PC-3 (cell line): Measurements from ENCODE around the gene EVPL. TPM values are rescaled to one million over a fixed set of nuclear protein-coding genes. Genes with fewer than 3 reads are reported as not detected.

Experiments used
- ATAC-seq: fragments of 200-7000 bp; cut with Tn5 transposase; 2 replicates; pipeline ENCODE4 v1.9.1; 2020; ENCODE audit warnings: mild to moderate bottlenecking, moderate library complexity
- BruUV-seq: library from RNA; stranded (reverse); fragments of 400-500 nt; replicated peaks from 2 replicates; lab custom pipeline; 2021; lab: Mats Ljungman, UMichigan
- CTCF ChIA-PET: fragments of 300-600 bp; sonication (Branson Sonifier 250); formaldehyde crosslinking; loops from one replicate; lab custom pipeline; 2022; ENCODE audit warnings: antibody characterized with exemption; lab: Charles Lee
- POLR2A ChIA-PET: fragments of 300-600 bp; sonication (Branson Sonifier 250); formaldehyde crosslinking; loops from one replicate; lab custom pipeline; 2022; ENCODE audit warnings: antibody characterized with exemption; ENCODE audit not compliant: unreplicated experiment; lab: Charles Lee
- DNase-seq: peaks from one replicate; pipeline ENCODE4 v3.0.0-alpha.2; 2015
- H2AFZ ChIP-seq: fragments of 300-600 bp; sonication (generic); 2 replicates; pipeline ENCODE4 v1.6.0; 2016; ENCODE audit warnings: antibody characterized with exemption, low read length
- H3F3A ChIP-seq: fragments of 300-600 bp; sonication (generic); one replicate; pipeline ENCODE4 v1.6.0; 2017; ENCODE audit warnings: antibody characterized with exemption, low read length, control low read depth, mild to moderate bottlenecking; ENCODE audit not compliant: unreplicated experiment
- H3K27ac ChIP-seq: fragments of 300-600 bp; sonication (generic); 2 replicates; pipeline ENCODE4 v1.5.1; 2016; ENCODE audit warnings: mild to moderate bottlenecking, low read length
- H3K27me3 ChIP-seq: fragments of 300-600 bp; sonication (generic); 2 replicates; pipeline ENCODE4 v1.6.1; 2016; ENCODE audit warnings: low read length, mixed read lengths
- H3K36me3 ChIP-seq: fragments of 300-600 bp; sonication (generic); 2 replicates; pipeline ENCODE4 v1.6.1; 2016; ENCODE audit warnings: low read depth, mixed run types, low read length, mixed read lengths
- H3K4me1 ChIP-seq: fragments of 300-600 bp; sonication (generic); 2 replicates; pipeline ENCODE4 v1.5.1; 2016; ENCODE audit warnings: low read length; ENCODE audit not compliant: insufficient read depth
- H3K4me2 ChIP-seq: fragments of 300-600 bp; sonication (generic); 2 replicates; pipeline ENCODE4 v1.6.0; 2016; ENCODE audit warnings: low read length
- H3K4me3 ChIP-seq: fragments of 300-600 bp; sonication (generic); 2 replicates; pipeline ENCODE4 v1.5.1; 2016; ENCODE audit warnings: mild to moderate bottlenecking, low read length, mixed read lengths
- H3K79me2 ChIP-seq: fragments of 300-600 bp; sonication (generic); 2 replicates; pipeline ENCODE4 v1.6.1; 2017; ENCODE audit warnings: low read length, mixed read lengths
- H3K9ac ChIP-seq: fragments of 300-600 bp; sonication (generic); 2 replicates; pipeline ENCODE4 v1.6.0; 2016; ENCODE audit warnings: mild to moderate bottlenecking, low read length
- H3K9me2 ChIP-seq: fragments of 300-600 bp; sonication (generic); replicated peaks from 2 replicates; pipeline ENCODE4 v1.6.1; 2016; ENCODE audit warnings: mixed run types, low read length, mixed read lengths
- H3K9me3 ChIP-seq: fragments of 300-600 bp; sonication (generic); 2 replicates; pipeline ENCODE4 v1.6.1; 2016; ENCODE audit warnings: low read length, mixed read lengths
- H4K20me1 ChIP-seq: fragments of 300-600 bp; sonication (generic); 2 replicates; pipeline ENCODE4 v1.6.1; 2016; ENCODE audit warnings: low read length, mixed read lengths
- CTCF ChIP-seq: fragments of 300-600 bp; sonication (generic); conservative IDR thresholded peaks from 2 replicates; pipeline ENCODE4 v1.5.1; 2017; ENCODE audit warnings: antibody characterized with exemption, low read depth, mild to moderate bottlenecking, low read length
- EZH2 ChIP-seq: fragments of 300-600 bp; sonication (generic); IDR thresholded peaks from one replicate; pipeline ENCODE4 v1.6.1; 2017; ENCODE audit warnings: antibody characterized with exemption, mild to moderate bottlenecking, low read length; ENCODE audit not compliant: unreplicated experiment
- EZH2phosphoT487 ChIP-seq: fragments of 300-600 bp; sonication (generic); IDR thresholded peaks from 2 replicates; pipeline ENCODE4 v1.6.1; 2018; ENCODE audit warnings: mild to moderate bottlenecking, antibody characterized with exemption, low read length, borderline replicate concordance
- intact Hi-C: fragments of 100-400 bp; cut with micrococcal nuclease; formaldehyde crosslinking; loops from 2 replicates; pipeline ENCODE4 v1.9.0; 2023
- total RNA-seq: library from RNA; depleted of rRNA; stranded (reverse); fragments of >200 nt; gene quantifications from 2 replicates; pipeline ENCODE4 v1.2.3, GENCODE V29; 2014

EVPL gene
- total RNA-seq, 1 experiment from 2014 or later, result 38.8 TPM

- Histone ChIP-seq H3K9me2 (no peaks in the 10 kb centered on the region), H3K9me3 (no peaks in the 10 kb centered on the region), H2AFZ (no peak overlapping the region), H3K4me2 (peak overlapping the region; percentile 9), H3K36me3 (peaks cover 70% of the 10 kb centered on the region), H3K4me3 (no peak overlapping the region), H3K79me2 (peaks cover 21% of the 10 kb centered on the region), H3K27me3 (no peaks in the 10 kb centered on the region), H4K20me1 (no peaks in the 10 kb centered on the region), H3K27ac (peak overlapping the region; percentile 35), H3F3A (peaks cover 4% of the 10 kb centered on the region), H3K9ac (no peak overlapping the region), H3K4me1 (peaks cover 38% of the 10 kb centered on the region)
- CTCF ChIA-PET, result no interaction called here
- ATAC-seq (no peak), DNase-seq (no peak)
- BruUV-seq, result no TSS peak
- POLR2A ChIA-PET, result no interaction called here
- no peak for TF ChIP-seq EZH2
- TF ChIP-seq EZH2phosphoT487, result no peak
- no peak for TF ChIP-seq CTCF
- intact Hi-C loops, result no loop called here
Observed at GRCh38 chr17:76051561-76051960, 24.5 kb upstream of the EVPL start.

- no TSS peak for BruUV-seq
- Histone ChIP-seq H3K27ac (peak overlapping the region; percentile 63), H3K79me2 (peaks cover 21% of the 10 kb centered on the region), H3K36me3 (peaks cover 69% of the 10 kb centered on the region), H4K20me1 (no peaks in the 10 kb centered on the region), H3K4me1 (peaks cover 38% of the 10 kb centered on the region), H3K9me2 (no peaks in the 10 kb centered on the region), H3K27me3 (no peaks in the 10 kb centered on the region), H3K4me3 (no peak overlapping the region), H3F3A (peaks cover 4% of the 10 kb centered on the region), H3K9me3 (no peaks in the 10 kb centered on the region), H3K9ac (no peak overlapping the region), H3K4me2 (peak overlapping the region; percentile 9), H2AFZ (no peak overlapping the region)
- ATAC-seq (peak; percentile 57), DNase-seq (peak; percentile 88)
- TF ChIP-seq CTCF, result no peak
- intact Hi-C loops, result no loop called here
- ChIA-PET POLR2A (no interaction called here), CTCF (interaction anchor here (0.6 kb wide), 1 partner anchor 37 kb away, joined by 3 read pairs; no protein-coding TSS in a partner anchor)
Observed at GRCh38 chr17:76050538-76051467, 23.7 kb upstream of the EVPL start.
